OCI-LY3 (cell line): ENCODE data around the gene LRRC8E.

Source experiments
- H2AFZ ChIP-seq: fragments of 200-600, 300-600 bp; shearing (Covaris generic); 2 replicates; pipeline ENCODE4 v1.6.0; 2014; ENCODE audit warnings: antibody characterized with exemption, low read depth, low read length
- H3K27ac ChIP-seq: fragments of 200-600, 300-600 bp; sonication (generic); 2 replicates; pipeline ENCODE4 v1.5.1; 2014; ENCODE audit warnings: mild to moderate bottlenecking, low read length, moderate library complexity, mixed read lengths
- H3K27me3 ChIP-seq: fragments of 200-600, 300-600 bp; sonication (generic); 2 replicates; pipeline ENCODE4 v1.6.1; 2014; ENCODE audit warnings: low read depth, low read length, mixed read lengths
- H3K36me3 ChIP-seq: fragments of 200-600, 300-600 bp; sonication (generic); replicated peaks from 2 replicates; pipeline ENCODE3; 2014; ENCODE audit warnings: low read depth, low read length, mixed read lengths
- H3K4me1 ChIP-seq: fragments of 300-600, 200-600 bp; sonication (generic); 2 replicates; pipeline ENCODE4 v1.6.1; 2014; ENCODE audit warnings: low read length, mixed read lengths
- H3K4me2 ChIP-seq: fragments of 200-600, 300-600 bp; sonication (generic); 2 replicates; pipeline ENCODE4 v1.6.1; 2014; ENCODE audit warnings: low read length, mixed read lengths
- H3K4me3 ChIP-seq: fragments of 300-600, 200-600 bp; sonication (generic); 2 replicates; pipeline ENCODE4 v1.5.1; 2014; ENCODE audit warnings: antibody characterized with exemption, mild to moderate bottlenecking, low read length, moderate library complexity
- H3K79me2 ChIP-seq: fragments of 300-600, 200-600 bp; shearing (Covaris generic); 2 replicates; pipeline ENCODE4 v1.6.1; 2014; ENCODE audit warnings: mild to moderate bottlenecking, low read length, mixed read lengths
- H3K9ac ChIP-seq: fragments of 300-600, 200-600 bp; shearing (Covaris generic); 2 replicates; pipeline ENCODE4 v1.6.0; 2014; ENCODE audit warnings: mild to moderate bottlenecking, low read length, moderate library complexity
- H3K9me3 ChIP-seq: fragments of 200-600, 300-600 bp; shearing (Covaris generic); 2 replicates; pipeline ENCODE4 v1.6.1; 2014; ENCODE audit warnings: low read length, mixed read lengths; ENCODE audit not compliant: insufficient read depth
- H4K20me1 ChIP-seq: fragments of 200-600, 300-600 bp; sonication (generic); 2 replicates; pipeline ENCODE4 v1.6.1; 2016; ENCODE audit warnings: low read length, mixed read lengths; ENCODE audit not compliant: insufficient read depth
- EZH2phosphoT487 ChIP-seq: fragments of 200-600 bp; shearing (Covaris generic); IDR thresholded peaks from 2 replicates; pipeline ENCODE4 v1.6.1; 2018; ENCODE audit warnings: antibody characterized with exemption, mixed run types, low read depth
- TF ChIP-seq, protein P1 (sequence below): fragments of 200-600, 300-600 bp; sonication (generic); IDR thresholded peaks from 2 replicates; pipeline ENCODE4 v1.5.1; 2014; ENCODE audit warnings: antibody characterized with exemption, low read length, low read depth

The LRRC8E gene

DNA sequence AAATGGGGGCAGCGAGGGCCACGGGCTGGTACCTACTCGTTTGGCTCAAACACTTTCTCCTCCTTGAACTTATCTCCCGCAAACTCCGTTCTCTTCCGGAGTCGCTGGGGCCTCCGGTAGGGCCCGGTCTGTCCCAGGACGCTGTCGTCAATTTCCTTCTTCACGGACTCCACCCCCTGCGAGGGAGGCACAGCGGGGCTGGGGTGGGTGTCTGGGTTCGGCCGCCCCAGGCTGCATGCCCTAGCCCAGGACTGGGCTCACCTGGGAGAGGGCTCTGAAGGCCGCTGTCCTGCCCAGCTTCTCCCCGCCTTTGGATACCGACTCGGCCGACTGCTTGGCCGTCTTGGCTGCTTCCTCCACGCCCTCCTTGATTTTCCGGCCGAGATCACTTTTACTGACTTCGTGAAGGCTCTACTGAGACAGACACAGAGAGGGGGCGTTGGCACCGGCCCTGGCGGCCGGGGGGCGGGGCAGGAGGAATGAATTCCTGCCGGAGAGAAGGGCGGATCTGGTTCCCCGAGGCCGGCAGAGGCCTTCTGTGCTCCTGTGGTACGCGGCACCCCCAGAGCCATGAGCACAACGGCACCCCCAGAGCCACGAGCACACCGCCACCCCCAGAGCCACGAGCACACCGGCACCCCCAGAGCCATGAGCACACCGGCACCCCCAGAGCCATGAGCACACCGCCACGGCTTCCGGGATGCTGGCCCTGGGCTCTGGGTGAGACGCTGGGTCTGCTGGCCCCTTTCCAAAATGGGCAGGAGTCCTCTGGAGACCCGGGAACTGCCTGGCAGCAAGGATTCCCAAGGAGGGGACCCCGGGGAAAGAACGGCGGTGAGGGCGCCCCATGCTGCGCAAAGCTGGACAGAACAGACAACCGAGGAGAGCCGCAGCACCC lies 45.8 kb downstream of the LRRC8E start:
- H3K79me2 ChIP-seq, result no peaks in the 10 kb centered on the region; the same call in 1 of the 2 replicates
- 0 out of 2 replicates have a peak, but pooled peaks cover 3% of the 10 kb centered on the region for H4K20me1 ChIP-seq
- peaks cover 56% of the 10 kb centered on the region for H3K36me3 ChIP-seq

DNA sequence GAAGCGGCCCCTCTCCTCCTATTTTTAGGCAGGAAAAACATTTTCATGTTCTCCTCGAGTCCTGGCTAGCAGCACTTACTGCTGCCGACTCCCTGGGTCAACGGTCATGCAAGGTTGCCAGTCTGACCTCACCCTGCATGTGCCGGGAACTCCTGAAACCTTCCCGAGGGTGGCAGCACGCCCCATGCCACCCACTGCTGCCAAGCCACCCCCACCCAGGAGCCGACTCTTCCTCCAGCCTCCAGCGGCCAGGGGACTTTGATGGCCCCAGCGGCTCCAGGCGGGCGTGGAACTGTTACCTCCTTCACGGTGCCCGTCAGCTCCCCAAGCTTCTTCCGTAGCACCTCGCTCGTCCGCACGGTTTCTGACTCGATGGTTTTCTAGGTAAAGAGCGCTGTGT lies 46.5 kb downstream of the LRRC8E start:
- no peak overlapping the region for H3K27ac ChIP-seq
- TF ChIP-seq EZH2phosphoT487, result no peak
- peaks cover 2% of the 10 kb centered on the region; the same call in 1 of the 2 replicates for H3K79me2 ChIP-seq
- no peaks in the 10 kb centered on the region for H3K9me3 ChIP-seq
- H3K4me2 ChIP-seq, result no peak overlapping the region
- 0 out of 2 replicates have a peak, but pooled peaks cover 3% of the 10 kb centered on the region for H4K20me1 ChIP-seq
- no peaks in the 10 kb centered on the region for H3K4me1 ChIP-seq
- no peaks in the 10 kb centered on the region for H3K27me3 ChIP-seq
- H2AFZ ChIP-seq, result no peak overlapping the region
- H3K36me3 ChIP-seq, result peaks cover 56% of the 10 kb centered on the region
- no peak overlapping the region for H3K4me3 ChIP-seq
- no peak overlapping the region for H3K9ac ChIP-seq

More for the DNA sequence above, 45.8 kb downstream of the LRRC8E start:
- Histone ChIP-seq H3K4me3 (no peak overlapping the region), H2AFZ (no peak overlapping the region), H3K27me3 (no peaks in the 10 kb centered on the region), H3K4me2 (no peak overlapping the region), H3K4me1 (no peaks in the 10 kb centered on the region), H3K9me3 (no peaks in the 10 kb centered on the region), H3K27ac (no peak overlapping the region), H3K9ac (no peak overlapping the region)
- TF ChIP-seq, protein P1, sequence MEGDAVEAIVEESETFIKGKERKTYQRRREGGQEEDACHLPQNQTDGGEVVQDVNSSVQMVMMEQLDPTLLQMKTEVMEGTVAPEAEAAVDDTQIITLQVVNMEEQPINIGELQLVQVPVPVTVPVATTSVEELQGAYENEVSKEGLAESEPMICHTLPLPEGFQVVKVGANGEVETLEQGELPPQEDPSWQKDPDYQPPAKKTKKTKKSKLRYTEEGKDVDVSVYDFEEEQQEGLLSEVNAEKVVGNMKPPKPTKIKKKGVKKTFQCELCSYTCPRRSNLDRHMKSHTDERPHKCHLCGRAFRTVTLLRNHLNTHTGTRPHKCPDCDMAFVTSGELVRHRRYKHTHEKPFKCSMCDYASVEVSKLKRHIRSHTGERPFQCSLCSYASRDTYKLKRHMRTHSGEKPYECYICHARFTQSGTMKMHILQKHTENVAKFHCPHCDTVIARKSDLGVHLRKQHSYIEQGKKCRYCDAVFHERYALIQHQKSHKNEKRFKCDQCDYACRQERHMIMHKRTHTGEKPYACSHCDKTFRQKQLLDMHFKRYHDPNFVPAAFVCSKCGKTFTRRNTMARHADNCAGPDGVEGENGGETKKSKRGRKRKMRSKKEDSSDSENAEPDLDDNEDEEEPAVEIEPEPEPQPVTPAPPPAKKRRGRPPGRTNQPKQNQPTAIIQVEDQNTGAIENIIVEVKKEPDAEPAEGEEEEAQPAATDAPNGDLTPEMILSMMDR, result no peak
- no peak for TF ChIP-seq EZH2phosphoT487

DNA sequence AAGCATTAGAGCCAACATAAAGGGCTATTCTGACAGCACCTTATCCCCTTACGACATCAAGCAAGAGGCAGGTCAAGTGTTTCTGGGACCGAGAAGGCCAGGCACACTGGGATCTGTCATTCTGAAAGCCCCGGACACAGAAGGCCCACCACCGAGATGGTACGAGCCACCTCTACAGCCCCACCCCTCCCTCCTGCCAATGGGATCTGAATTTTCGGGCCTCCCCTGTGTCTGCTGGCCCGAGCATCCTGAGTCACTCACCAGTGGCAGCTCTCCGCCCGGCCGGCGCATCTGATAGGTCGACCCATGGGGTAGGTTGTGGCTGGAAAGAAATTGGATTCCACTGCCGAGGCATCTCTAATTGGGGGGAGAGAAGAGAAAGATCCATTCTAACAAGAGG lies 52.5 kb downstream of the LRRC8E start:
- Histone ChIP-seq H2AFZ (no peak overlapping the region), H3K4me3 (no peak overlapping the region), H3K9ac (no peak overlapping the region), H3K27me3 (no peaks in the 10 kb centered on the region), H3K9me3 (no peaks in the 10 kb centered on the region), H3K36me3 (peaks cover 27% of the 10 kb centered on the region), H3K27ac (no peak overlapping the region), H3K79me2 (peaks cover 52% of the 10 kb centered on the region), H3K4me2 (no peak overlapping the region), H3K4me1 (peaks cover 11% of the 10 kb centered on the region), H4K20me1 (no peaks in the 10 kb centered on the region)
- no peak for TF ChIP-seq EZH2phosphoT487
- TF ChIP-seq, protein P1, result no peak

DNA sequence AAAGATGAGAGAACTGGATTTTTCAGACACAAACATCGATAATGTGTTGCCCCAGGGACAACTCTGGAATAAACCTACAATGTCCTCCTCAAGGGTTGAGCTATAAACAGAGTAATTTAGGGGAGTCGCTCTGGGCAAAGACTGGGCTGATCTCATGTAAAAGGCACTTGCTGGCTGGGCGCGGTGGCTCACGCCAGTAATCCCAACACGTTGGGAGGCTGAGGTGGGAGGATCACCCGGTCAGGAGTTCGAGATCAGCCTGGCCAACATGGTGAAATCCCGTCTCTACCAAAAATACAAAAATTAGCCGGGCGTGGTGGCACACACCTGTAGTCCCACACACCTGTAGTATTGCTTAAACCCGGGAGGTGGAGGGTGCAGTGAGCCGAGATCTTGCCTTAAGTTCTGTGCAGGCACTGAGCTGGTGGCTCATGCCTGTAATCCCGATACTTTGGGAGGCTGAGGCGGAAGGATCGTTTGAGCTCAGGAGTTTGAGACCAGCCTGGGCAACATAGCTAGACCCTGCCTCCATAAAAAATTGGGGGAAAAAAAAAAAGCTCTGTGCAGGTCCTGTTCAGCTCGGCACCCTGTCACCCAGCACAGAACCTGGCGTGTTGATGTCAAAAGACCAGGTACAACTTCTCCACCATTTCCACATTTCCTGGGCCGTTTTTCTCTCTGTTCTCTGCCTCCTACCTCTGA lies 53.7 kb downstream of the LRRC8E start:
- H3K79me2 ChIP-seq, result peaks cover 52% of the 10 kb centered on the region
- peaks cover 27% of the 10 kb centered on the region for H3K36me3 ChIP-seq
- peak overlapping the region; percentile 98; the same call in 1 of the 2 replicates for H3K9ac ChIP-seq
- TF ChIP-seq EZH2phosphoT487, result no peak
- no peak overlapping the region for H3K27ac ChIP-seq
- peak overlapping the region; percentile 68 for H3K4me2 ChIP-seq
- H2AFZ ChIP-seq, result no peak overlapping the region
- H3K27me3 ChIP-seq, result no peaks in the 10 kb centered on the region
- H3K4me3 ChIP-seq, result peak overlapping the region; percentile 91
- peaks cover 11% of the 10 kb centered on the region for H3K4me1 ChIP-seq
- H4K20me1 ChIP-seq, result no peaks in the 10 kb centered on the region
- H3K9me3 ChIP-seq, result no peaks in the 10 kb centered on the region
